Thyroid gland (tissue), 4 donors: Measurements from ENCODE around the gene ACTL8.

ENCODE experiments used
- CTCF ChIP-seq, 6 experiments: fragments of 200-600 bp in 3 of 6; fragments of 450-650 bp in 3 of 6; sonication (generic) in 3 of 6; IDR thresholded peaks; one replicate each; pipeline ENCODE4 v1.5.1; 2016 to 2019; ENCODE audit warnings: antibody characterized with exemption in 6 of 6, mild to moderate bottlenecking in 2 of 6, inconsistent platforms in 1 of 6, moderate library complexity in 1 of 6
- POLR2A ChIP-seq, 2 donors: fragments of 450-650 bp; IDR thresholded peaks; one replicate each; pipeline ENCODE4 v1.6.1; 2017; ENCODE audit warnings: antibody characterized with exemption in 2 of 2, mild to moderate bottlenecking in 2 of 2, moderate library complexity in 1 of 2

- no peak for TF ChIP-seq POLR2A (IDR thresholded peaks at IDR 0.05)
- TF ChIP-seq CTCF (IDR thresholded peaks at IDR 0.05), result no peak
Observed at GRCh38 chr1:17728123-17728712, 26.9 kb upstream of the ACTL8 start.
